NCI-H146 (cell line): ENCODE results near the gene ADGB.
"Not testable (repeated sequence)": the region's sequence is repeated elsewhere in the genome, so short reads cannot be mapped to it uniquely, and the experiment has no call there.

ENCODE experiments used
- DNase-seq: peaks from one replicate; lab custom pipeline; 2025; lab: John Stamatoyannopoulos, UW

Gene ADGB

DNA sequence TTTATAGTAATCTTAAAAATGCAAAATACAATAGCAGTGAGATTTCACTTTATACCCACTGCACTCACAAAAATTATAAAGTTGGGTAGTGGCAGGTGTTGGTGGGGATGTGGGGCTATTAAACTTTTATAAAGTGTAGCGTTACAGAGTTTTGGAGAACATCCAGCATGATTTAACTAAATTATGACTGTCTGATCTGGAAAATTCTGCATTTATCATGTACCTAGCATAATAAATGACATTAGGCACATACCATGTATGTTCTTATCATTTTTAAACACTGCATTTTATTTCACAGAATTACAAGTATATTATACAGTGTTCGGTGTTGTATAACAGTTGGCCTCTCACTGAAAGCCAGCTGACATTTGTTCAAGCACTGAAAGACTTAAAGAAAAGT, 169.9 kb downstream of the ADGB start:
- no peak for DNase-seq

DNA sequence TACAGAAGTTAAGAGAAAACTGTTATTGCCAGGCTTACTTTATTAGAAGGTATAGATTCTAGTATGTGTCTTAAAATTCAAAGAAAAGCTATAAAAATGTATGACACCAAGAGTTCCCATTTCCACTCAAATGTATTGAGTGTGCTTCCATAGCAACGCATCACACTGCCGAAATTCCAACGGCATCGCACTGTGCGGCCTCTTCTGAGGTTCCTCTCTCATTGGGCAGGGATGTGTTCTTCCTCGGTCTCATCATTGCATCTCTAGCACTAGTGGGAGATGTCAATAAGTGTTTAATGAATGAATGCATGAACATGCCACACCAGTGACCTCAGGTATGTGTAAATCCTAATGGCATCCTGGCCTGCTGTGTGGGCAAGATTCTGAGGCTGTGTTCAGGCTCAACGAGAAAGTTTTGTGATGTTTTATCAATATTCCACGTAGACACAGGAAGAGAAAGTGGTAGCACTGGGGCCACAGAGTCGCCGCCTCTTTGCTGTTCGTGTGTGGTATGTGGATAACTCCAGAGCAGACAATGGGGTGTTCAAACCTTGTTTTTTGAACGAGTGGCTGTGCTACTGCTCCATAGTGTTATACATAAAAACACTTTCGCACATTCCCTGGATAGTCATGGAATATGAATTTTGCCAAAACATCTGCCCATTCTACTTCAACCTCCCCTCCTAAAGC, 171.6 kb downstream of the ADGB start:
- DNase-seq = no peak

DNA sequence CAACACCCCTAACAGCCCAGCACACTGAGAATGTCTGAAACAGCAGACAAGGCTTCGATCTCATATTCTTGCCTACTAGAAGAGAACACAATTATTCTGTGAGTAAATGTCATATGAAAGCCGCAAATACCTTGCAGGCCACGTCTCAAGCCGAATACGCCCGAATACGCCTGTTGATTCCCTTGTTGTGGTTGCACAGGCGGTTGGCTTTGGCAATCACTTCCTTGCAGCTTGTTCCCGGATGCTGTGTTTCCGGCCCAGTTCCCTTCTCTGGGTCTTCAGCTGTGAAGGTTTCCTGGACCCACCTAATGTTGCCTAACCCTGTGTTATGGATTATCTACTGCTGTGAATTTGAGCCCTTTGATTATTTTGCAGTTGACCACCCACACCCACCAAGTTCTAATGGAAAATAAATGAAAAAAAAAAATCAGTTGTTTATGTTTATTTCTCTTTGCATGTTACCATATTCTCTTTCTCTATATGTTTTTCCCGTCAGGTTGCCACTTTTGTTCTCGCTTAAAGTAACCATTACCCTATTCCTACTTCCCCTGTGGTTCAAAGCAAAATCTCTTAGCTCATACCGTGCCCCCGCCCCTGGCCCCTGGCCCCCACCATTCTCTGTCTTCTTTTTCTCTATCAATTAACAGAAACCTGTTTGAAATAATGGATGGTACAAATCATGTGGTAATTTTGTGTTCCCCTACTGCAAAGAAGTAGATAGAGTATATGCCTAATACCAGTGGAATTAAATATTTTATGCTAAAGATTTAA, 172.4 kb downstream of the ADGB start:
- no peak for DNase-seq

DNA sequence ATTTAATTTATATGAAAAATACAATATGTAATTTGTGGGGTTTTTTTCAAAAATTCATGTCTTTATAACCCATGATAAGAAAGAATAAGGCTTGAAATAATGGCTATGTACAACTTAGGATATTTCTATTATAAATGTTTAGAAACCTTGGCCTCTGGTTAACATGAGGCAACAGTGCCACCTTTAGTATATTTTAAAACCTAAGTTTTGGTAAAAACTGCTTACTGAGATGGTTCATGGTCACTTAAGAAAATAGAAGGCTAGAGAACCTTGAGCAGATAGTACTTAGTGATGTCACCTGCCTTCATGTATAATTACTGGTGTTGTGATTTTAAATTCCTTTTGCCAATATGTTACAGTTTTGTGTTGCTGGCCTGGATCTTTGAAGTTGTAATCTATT, 176.4 kb downstream of the ADGB start:
- no peak for DNase-seq

DNA sequence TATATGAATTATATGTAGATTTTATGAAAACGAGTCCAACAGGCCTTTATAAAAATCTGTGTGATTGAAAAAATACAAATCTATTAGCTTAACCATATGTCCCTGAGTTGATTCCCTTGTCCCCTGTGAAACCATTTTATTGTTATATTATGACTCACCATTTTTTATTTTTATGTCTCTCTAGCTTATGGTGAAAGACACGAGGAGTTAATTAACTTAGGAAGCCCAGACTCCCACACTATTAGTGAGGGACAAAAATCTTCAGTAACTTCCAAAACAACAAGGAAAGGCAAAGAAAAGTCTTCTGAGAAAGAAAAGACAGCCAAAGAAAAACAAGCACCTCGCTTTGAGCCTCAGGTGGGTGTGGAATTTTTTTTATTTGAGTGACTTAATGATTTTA, 183.1 kb downstream of the ADGB start:
- no peak for DNase-seq

DNA sequence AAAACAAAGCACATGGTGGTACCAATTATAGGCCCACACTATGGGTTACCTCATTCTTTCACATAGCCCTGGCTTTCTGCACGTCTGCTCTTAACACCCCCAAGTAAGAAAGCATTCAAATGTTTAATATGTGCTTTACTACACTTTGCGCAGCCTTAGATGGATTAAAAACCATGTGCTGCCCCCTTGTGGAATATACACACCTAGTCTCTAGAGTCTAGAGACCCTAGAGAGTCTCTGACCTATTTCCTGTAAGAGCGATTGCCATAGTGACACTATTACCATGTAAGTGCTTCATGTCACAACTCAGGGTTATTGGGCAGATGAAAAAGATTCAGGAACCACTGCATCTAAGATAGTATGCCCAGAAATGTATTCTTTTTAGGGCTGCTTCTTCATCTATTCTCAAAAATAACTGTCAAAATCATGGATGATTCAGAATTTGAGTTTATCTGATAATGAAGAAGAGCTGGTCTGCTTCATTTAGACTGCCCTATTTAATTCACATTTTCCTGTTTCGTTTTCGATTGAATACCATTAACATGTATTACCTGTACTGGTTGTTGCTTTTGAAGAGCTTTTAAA, 186.3 kb downstream of the ADGB start:
- peak; percentile 69 for DNase-seq

DNA sequence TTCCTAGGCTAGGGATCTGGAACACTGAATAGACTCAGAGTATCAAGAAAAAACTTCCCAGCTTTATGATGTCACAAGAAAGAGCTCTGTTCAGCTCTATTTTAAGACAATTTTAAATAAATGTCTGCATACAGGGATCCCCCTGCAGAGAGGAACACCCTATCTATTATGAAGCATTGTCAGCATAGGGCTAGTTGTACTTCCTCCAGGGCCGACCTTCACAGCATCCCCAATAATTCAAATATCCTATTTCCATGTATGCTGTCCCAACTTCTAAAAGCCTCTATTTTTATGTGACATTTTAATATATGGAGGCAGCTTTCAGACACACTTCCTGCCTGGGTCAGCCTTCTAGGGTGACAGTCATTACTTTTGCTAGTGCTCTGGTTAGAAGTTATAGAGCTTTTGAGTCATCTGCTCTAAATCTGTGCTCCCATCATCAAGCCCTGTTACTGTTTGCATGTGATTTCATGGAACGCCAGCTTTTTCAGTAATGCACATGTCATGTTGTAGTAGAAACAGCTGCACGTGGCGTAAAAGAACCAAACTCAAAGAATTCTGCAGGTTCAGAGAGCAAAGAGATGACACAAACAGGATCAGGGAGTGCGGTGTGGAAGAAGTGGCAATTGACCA, 189.2 kb downstream of the ADGB start:
- DNase-seq = no peak

DNA sequence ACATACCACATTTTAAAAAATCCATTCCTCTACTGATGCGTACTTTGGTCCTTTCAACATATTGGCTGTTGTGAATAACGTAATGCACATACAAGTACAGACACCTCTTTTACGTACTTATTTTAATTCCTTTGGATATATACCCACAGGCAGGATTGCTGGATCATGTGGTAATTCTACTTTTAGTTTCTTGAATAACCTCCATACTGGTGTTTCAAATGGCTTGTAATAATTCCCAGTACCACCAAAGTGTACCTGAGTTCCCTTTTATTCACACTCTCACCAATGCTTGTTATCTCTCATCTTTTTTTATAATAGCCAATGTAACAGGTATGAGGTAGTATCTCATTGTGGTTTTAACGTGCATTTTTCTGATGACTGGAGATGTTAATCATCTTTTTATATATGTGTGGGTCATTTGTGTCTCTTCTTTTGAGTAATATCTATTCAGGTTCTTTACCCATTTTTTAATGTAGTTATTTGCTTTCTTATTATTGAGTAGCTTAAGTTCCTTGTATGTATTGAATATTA, 191.9 kb downstream of the ADGB start:
- no peak for DNase-seq

DNA sequence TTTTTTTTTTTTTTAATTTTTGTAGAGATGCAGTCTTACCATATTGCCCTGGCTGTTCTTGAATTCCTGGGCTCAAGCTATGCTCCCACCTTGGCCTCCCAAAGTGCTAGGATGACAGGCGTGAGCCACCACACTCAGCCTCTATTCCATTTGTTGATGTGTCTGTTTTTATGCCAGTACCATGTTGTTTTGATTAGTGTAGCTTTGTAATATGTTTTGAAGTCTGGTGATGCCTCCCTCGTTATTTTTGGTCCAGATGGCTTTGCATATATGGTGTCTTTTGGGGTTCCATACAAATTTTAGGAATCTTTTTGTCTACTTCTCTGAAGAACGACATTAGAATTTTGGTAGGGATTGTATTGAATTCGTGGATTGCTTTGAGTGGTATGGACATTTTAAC, 193.2 kb downstream of the ADGB start:
- no peak for DNase-seq

DNA sequence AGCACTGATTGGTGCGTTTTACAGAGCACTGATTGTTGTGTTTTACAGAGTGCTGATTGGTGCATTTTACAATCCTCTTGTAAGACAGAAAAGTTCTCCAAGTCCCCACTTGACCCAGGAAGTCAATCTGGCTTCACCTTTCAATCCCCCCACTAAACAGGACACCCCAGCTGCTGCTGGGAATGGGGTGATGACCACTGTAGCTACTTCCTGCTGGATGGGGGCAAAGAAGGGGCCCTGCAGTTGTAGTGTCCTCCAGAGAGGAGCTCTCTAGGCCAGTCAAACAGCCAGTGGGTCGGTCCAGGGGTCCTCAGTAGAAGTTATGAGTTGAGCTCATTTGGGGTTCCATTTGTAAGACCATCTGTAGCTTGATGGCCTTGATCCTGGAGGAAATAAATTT, 194.4 kb downstream of the ADGB start:
- DNase-seq = not testable (repeated sequence)

DNA sequence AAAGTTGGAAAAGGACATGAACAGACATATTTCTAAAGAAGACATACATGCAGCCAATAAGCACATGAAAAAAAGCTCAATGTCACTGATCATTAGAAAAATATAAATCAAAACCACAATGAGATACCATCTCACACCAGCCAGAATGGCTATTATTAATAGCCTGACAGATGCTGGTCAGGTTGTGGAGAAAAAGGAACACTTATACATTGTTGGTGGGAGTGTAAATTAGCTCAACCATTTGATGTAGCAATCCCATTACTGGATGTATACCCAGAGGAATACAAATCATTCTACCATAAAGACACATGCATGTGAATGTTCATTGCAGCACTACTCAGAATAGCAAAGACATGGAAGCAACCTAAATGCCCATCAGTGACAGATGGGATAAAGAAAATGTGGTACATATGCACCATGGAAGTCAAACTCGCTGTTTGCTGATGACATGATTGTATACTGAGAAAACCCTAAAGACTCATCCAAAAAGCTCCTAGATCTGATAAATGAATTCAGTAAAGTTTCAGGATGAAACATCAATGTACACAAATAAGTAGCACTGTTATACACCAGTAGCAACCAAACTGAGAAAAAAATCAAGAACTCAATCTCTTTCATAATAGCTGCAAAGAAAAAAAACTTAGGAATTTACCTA, 196.8 kb downstream of the ADGB start:
- no peak for DNase-seq

DNA sequence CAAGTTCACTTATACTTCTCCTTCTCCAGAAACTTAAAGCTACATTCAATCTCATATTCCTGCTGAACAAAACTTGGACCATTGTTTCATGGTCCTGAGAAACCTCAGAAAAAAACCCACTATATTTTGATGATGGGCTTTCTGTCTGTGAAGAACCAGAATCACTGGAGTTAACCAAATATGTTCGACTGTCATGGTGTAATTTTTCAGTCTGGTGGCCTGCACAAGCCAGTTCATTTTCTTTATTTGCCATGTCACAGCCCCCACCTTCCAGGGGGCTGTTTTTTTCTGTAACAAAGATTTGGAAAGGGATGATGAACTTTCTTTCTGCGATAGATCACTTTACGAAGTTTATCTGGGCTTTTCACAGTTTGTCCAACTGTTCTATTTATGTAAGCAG, 204.4 kb downstream of the ADGB start:
- not testable (repeated sequence) for DNase-seq

DNA sequence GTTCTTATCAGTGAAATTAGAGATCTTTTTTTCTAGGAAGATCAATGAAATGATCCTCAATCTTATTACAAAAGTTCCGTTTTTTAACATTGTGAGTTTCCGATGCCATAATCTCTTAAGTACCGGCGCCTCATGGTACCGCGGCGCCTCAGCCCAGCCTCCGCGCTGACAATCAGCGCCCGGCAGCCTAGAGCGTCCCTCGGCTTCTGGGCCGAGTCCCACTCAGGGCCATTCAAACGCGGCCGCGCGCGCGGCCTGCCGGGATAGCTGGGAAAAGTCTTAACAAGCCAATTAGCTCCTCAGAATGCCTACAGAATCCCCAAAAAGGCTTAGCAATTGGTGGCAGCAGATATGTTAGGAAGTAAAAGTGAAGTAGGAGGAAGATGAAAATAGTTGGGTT, 204.8 kb downstream of the ADGB start:
- no peak for DNase-seq

DNA sequence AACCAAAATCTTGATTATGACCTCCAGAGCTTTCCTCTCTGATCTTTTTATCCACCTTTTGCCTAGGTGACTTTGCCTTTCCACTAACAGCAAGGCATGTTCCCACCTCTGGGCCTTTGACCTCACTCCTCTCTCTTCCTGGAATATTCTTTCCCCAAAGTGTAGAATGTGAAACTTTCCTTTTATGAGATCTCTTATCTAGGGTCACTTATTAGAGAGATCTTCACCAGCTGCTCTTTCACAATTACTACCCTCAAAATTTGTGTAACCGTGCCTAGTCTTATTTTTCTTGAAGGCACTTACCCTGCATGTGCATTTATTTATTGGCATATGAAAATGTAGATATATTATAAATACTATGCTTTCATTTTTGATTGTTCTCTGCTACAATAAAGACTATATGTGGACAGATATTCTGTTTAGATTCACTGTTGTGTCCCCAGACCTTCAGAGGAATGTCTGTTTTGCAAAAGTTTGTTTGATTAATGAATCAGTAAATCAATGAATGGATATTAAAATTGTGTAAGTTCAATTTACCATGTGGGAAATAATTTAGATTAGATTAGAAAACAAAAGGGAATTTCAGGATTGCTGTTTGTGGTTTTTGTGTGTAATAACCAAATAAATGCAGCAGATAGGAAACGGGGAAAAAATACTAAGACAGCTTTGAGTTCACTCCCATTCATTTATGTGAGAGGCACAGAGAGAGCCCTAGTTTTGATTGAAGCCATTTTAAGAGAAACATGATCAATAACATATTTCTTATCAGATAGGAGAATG, 207.0 kb downstream of the ADGB start:
- DNase-seq = no peak

DNA sequence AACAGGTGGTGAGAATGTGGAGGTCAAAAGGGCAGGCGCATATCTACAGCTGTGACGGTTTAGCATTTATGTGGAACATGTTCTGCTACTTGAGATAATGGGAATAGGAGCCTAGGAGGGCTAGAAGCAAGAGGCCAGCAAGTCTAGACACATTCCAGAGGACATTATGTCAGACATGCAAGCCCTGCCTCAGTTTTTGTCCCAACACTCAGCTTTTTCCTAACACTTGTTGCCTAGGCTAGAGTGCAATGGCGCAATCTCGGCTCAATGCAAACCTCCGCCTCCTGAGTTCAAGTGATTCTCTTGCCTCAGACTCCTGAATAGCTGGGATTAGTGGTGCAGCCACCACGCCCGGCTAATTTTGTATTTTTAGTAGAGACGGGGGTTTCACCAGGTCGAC, 210.2 kb downstream of the ADGB start:
- not testable (repeated sequence) for DNase-seq

DNA sequence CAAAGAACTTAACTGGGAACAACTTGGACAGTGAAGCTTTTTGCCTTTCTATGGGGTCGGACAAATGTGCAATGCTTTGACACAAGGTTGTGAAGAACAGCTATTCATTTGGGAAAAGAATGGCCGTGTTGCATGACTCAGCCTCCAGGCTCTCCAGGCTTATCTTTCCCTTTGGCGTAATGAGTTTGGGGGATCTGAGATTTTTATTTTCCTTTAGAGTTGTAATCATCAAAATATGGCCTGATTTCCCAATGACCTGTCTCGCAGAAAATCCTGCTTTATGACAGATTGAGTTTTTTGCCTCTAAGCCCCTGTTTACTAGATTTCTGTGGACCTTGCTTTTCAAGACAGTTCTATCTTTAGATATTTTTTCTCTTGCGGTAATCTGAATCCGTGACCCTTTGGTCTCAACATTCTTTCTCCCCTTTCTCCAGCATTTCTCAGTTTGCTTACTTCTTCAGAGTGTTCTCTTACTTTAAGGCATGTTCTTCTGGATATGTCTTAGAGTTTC, 214.1 kb downstream of the ADGB start:
- DNase-seq = not testable (repeated sequence)

DNA sequence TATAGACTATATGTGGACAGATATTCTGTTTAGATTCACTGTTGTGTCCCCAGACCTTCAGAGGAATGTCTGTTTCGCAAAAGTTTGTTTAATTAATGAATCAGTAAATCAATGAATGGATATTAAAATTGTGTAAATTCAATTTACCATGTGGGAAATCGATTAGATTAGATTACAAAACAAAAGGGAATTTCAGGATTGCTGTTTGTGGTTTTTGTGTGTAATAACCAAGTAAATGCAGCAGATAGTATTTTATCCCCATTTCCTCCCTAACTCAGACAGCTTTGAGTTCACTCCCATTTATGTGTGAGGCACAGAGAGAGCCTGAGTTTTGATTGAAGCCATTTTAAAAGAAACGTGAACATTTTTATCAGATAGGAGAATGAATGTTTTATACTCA, 214.8 kb downstream of the ADGB start:
- no peak for DNase-seq

DNA sequence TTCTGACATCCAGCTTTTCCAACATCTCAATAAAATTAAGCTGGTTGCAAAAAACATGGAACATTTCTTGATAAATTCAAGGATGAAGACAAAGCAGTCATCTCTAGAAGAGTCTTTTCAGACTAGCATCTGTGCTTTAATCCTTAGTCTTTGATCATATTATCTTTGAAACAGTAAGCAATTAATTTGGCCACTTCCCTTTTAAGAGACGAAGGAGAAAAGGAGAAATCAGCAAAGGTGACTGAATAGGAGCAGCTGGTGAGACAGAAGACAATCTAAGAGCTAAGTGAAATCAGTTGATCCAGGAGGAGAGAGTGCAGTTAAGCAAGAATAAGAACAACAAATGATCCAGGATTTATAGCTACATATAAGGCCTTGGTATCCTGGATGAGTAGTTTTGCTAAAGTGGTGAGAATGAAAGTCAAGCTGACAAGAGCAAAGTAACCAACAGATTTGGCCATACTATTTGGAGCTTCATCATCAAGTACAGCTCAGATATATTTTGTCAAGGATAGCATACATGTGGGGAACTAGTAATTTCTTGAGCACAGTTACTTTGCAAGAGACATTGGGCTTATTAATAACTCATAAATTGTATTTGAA, 215.5 kb downstream of the ADGB start:
- DNase-seq = no peak

DNA sequence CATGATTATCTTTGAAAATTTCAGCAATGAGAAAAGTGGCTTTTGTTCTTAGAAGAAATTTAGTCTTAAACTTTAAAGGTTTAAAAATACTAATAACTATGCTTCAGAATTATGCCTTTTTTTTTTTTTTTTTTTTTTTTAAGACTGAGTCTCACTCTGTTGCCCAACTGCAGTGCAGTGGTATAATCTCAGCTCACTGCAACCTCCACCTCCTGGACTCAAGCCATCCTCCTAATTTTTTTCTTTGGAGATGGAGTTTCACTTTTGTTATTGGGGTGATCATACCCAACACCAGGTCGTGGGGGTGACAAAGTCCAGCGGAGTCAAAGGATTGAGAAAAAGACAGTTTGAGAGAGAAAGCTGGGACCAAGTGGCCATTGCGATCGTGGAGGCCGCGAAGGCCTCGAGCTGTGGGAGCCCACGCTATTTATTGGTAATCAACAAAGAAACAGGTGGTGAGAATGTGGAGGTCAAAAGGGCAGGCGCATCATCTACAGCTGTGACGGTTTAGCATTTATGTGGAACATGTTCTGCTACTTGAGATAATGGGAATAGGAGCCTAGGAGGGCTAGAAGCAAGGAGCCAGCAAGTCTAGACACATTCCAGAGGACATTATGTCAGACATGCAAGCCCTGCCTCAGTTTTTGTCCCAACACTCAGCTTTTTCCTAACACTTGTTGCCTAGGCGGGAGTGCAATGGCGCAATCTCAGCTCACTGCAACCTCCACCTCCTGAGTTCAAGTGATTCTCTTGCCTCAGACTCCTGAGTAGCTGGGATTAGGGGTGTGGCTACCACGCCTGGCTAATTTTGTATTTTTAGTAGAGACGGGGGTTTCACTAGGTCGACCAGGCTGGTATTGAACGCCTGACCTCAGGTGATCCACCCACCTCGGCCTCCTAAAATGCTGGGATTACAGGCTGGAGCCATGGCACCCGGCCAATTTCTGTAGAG, 217.0 kb downstream of the ADGB start:
- DNase-seq = not testable (repeated sequence)
